Measurements from ENCODE around the gene LRCH1.

LRCH1 gene

GRCh38 chr13:46526100-46526735, 26.8 kb upstream of the LRCH1 start:
- POLR2A ChIA-PET = no interaction called here
- no peaks in the 10 kb centered on the region for H3K27me3 ChIP-seq (replicated peaks in 2 of 5; ENCODE audit: control insufficient read depth in 4 of 5, insufficient read depth in 5 of 5, low read length in 4 of 5)
- WGBS (ENCODE audit: insufficient coverage) = 67% methylated on average over 3 of the region's 7 CpGs

GRCh38 chr13:46526740-46527139, 26.2 kb upstream of the LRCH1 start:
- no peaks in the 10 kb centered on the region for H3K36me3 ChIP-seq (ENCODE audit: control insufficient read depth in 4 of 4, insufficient read depth in 4 of 4, low read length in 3 of 4)
- no peaks in the 10 kb centered on the region for H3K27me3 ChIP-seq (replicated peaks in 2 of 5; ENCODE audit: control insufficient read depth in 4 of 5, insufficient read depth in 5 of 5, low read length in 4 of 5)
- H3K9me3 ChIP-seq (ENCODE audit: control extremely low read depth in 1 of 5, control insufficient read depth in 4 of 5, insufficient read depth in 2 of 5, low read depth in 1 of 5, low read length in 4 of 5) = no peaks in the 10 kb centered on the region
- WGBS (ENCODE audit: insufficient coverage) = no CpG with 5 or more reads among the region's 3 CpGs
- H3K27ac ChIP-seq (ENCODE audit: insufficient read depth in 1 of 2, low read depth in 1 of 2, low read length in 2 of 2, poor library complexity in 1 of 2, severe bottlenecking in 2 of 2) = no peak overlapping the region
- H3K4me3 ChIP-seq (ENCODE audit: control insufficient read depth in 1 of 7, extremely low read depth in 1 of 7, insufficient read depth in 4 of 7, low read depth in 2 of 7, low read length in 6 of 7) = no peak overlapping the region
- CTCF ChIA-PET = no interaction called here
- no peak for DNase-seq
- peaks cover 6 to 9% (median 7%) of the 10 kb centered on the region in 4 experiments for H3K4me1 ChIP-seq (ENCODE audit: control extremely low read depth in 1 of 4, control insufficient read depth in 4 of 4, insufficient read depth in 4 of 4, low read length in 3 of 4)
- POLR2A ChIA-PET = interaction anchor here (0.6 kb wide), 1 partner anchor 458 kb away, joined by 3 read pairs; no protein-coding TSS in a partner anchor

More at GRCh38 chr13:46526100-46526735, 26.8 kb upstream of the LRCH1 start:
- no peak for DNase-seq
- Histone ChIP-seq H3K4me3 (ENCODE audit: control insufficient read depth in 1 of 7, extremely low read depth in 1 of 7, insufficient read depth in 4 of 7, low read depth in 2 of 7, low read length in 6 of 7) (no peak overlapping the region), H3K9me3 (ENCODE audit: control extremely low read depth in 1 of 5, control insufficient read depth in 4 of 5, insufficient read depth in 2 of 5, low read depth in 1 of 5, low read length in 4 of 5) (peaks cover 0 to 5% (median 1%) of the 10 kb centered on the region in 5 experiments), H3K36me3 (ENCODE audit: control insufficient read depth in 4 of 4, insufficient read depth in 4 of 4, low read length in 3 of 4) (no peaks in the 10 kb centered on the region), H3K27ac (ENCODE audit: insufficient read depth in 1 of 2, low read depth in 1 of 2, low read length in 2 of 2, poor library complexity in 1 of 2, severe bottlenecking in 2 of 2) (no peak overlapping the region), H3K4me1 (ENCODE audit: control extremely low read depth in 1 of 4, control insufficient read depth in 4 of 4, insufficient read depth in 4 of 4, low read length in 3 of 4) (peaks cover under 1 to 4% (median 2%) of the 10 kb centered on the region in 4 experiments)
- CTCF ChIA-PET = no interaction called here

- Histone ChIP-seq H3K4me1 (ENCODE audit: control extremely low read depth in 1 of 4, control insufficient read depth in 4 of 4, insufficient read depth in 4 of 4, low read length in 3 of 4) (peaks cover 8 to 12% (median 9%) of the 10 kb centered on the region in 4 experiments), H3K4me3 (ENCODE audit: control insufficient read depth in 1 of 7, extremely low read depth in 1 of 7, insufficient read depth in 4 of 7, low read depth in 2 of 7, low read length in 6 of 7) (no peak overlapping the region), H3K27me3 (replicated peaks in 2 of 5; ENCODE audit: control insufficient read depth in 4 of 5, insufficient read depth in 5 of 5, low read length in 4 of 5) (no peaks in the 10 kb centered on the region), H3K27ac (ENCODE audit: insufficient read depth in 1 of 2, low read depth in 1 of 2, low read length in 2 of 2, poor library complexity in 1 of 2, severe bottlenecking in 2 of 2) (no peak overlapping the region), H3K9me3 (ENCODE audit: control extremely low read depth in 1 of 5, control insufficient read depth in 4 of 5, insufficient read depth in 2 of 5, low read depth in 1 of 5, low read length in 4 of 5) (no peaks in the 10 kb centered on the region), H3K36me3 (ENCODE audit: control insufficient read depth in 4 of 4, insufficient read depth in 4 of 4, low read length in 3 of 4) (no peaks in the 10 kb centered on the region)
- DNase-seq = no peak
- CTCF ChIA-PET = no interaction called here
- 81% methylated on average over 2 of the region's 2 CpGs for WGBS (ENCODE audit: insufficient coverage)
- POLR2A ChIA-PET = interaction anchor here (0.6 kb wide), 1 partner anchor 458 kb away, joined by 3 read pairs; no protein-coding TSS in a partner anchor
These were observed 25.7 kb upstream of the LRCH1 start for GRCh38 chr13:46527237-46527636.

GRCh38 chr13:46529216-46529919, 23.6 kb upstream of the LRCH1 start:
- no peak for DNase-seq
- peaks cover 9 to 14% (median 10%) of the 10 kb centered on the region in 4 experiments for H3K4me1 ChIP-seq (ENCODE audit: control extremely low read depth in 1 of 4, control insufficient read depth in 4 of 4, insufficient read depth in 4 of 4, low read length in 3 of 4)
- H3K4me3 ChIP-seq (ENCODE audit: control insufficient read depth in 1 of 7, extremely low read depth in 1 of 7, insufficient read depth in 4 of 7, low read depth in 2 of 7, low read length in 6 of 7) = no peak overlapping the region
- 63% methylated on average over 3 of the region's 4 CpGs for WGBS (ENCODE audit: insufficient coverage)
- ChIA-PET CTCF (interaction anchor here (1.2 to 1.6 kb wide), 2 partner anchors 19 to 22 kb away, joined by 3 to 5 read pairs; no protein-coding TSS in a partner anchor), POLR2A (no interaction called here)
- no peaks in the 10 kb centered on the region for H3K27me3 ChIP-seq (replicated peaks in 2 of 5; ENCODE audit: control insufficient read depth in 4 of 5, insufficient read depth in 5 of 5, low read length in 4 of 5)
- H3K27ac ChIP-seq (ENCODE audit: insufficient read depth in 1 of 2, low read depth in 1 of 2, low read length in 2 of 2, poor library complexity in 1 of 2, severe bottlenecking in 2 of 2) = no peak overlapping the region
- no peaks in the 10 kb centered on the region for H3K36me3 ChIP-seq (ENCODE audit: control insufficient read depth in 4 of 4, insufficient read depth in 4 of 4, low read length in 3 of 4)
- H3K9me3 ChIP-seq (ENCODE audit: control extremely low read depth in 1 of 5, control insufficient read depth in 4 of 5, insufficient read depth in 2 of 5, low read depth in 1 of 5, low read length in 4 of 5) = no peaks in the 10 kb centered on the region

- ChIA-PET CTCF (interaction anchor here (0.7 to 2.0 kb wide), 4 partner anchors 20 to 192 kb away, joined by 3 to 6 read pairs (median 4); no protein-coding TSS in a partner anchor), POLR2A (no interaction called here)
- no peaks in the 10 kb centered on the region for H3K27me3 ChIP-seq (replicated peaks in 2 of 5; ENCODE audit: control insufficient read depth in 4 of 5, insufficient read depth in 5 of 5, low read length in 4 of 5)
These were observed 22.7 kb upstream of the LRCH1 start for GRCh38 chr13:46530084-46530935.

GRCh38 chr13:46531953-46532352, 21.0 kb upstream of the LRCH1 start:
- ChIA-PET POLR2A (no interaction called here), CTCF (interaction anchor here (0.6 to 2.0 kb wide), 3 partner anchors 18 to 242 kb away, joined by 3 to 6 read pairs (median 3); no protein-coding TSS in a partner anchor)
- peak overlapping the region in 2 of 7 experiments; percentile 1 to 33 for H3K4me3 ChIP-seq (ENCODE audit: control insufficient read depth in 1 of 7, extremely low read depth in 1 of 7, insufficient read depth in 4 of 7, low read depth in 2 of 7, low read length in 6 of 7)
- H3K9me3 ChIP-seq (ENCODE audit: control extremely low read depth in 1 of 5, control insufficient read depth in 4 of 5, insufficient read depth in 2 of 5, low read depth in 1 of 5, low read length in 4 of 5) = no peaks in the 10 kb centered on the region
- 60% methylated on average over 1 of the region's 3 CpGs for WGBS (ENCODE audit: insufficient coverage)
- no peaks in the 10 kb centered on the region for H3K27me3 ChIP-seq (replicated peaks in 2 of 5; ENCODE audit: control insufficient read depth in 4 of 5, insufficient read depth in 5 of 5, low read length in 4 of 5)
- H3K27ac ChIP-seq (ENCODE audit: insufficient read depth in 1 of 2, low read depth in 1 of 2, low read length in 2 of 2, poor library complexity in 1 of 2, severe bottlenecking in 2 of 2) = no peak overlapping the region
- peaks cover 9 to 14% (median 10%) of the 10 kb centered on the region in 4 experiments for H3K4me1 ChIP-seq (ENCODE audit: control extremely low read depth in 1 of 4, control insufficient read depth in 4 of 4, insufficient read depth in 4 of 4, low read length in 3 of 4)
- no peaks in the 10 kb centered on the region for H3K36me3 ChIP-seq (ENCODE audit: control insufficient read depth in 4 of 4, insufficient read depth in 4 of 4, low read length in 3 of 4)
- DNase-seq = peak; percentile 48 to 80 (median 72)

More at GRCh38 chr13:46530084-46530935, 22.7 kb upstream of the LRCH1 start:
- Histone ChIP-seq H3K27ac (ENCODE audit: insufficient read depth in 1 of 2, low read depth in 1 of 2, low read length in 2 of 2, poor library complexity in 1 of 2, severe bottlenecking in 2 of 2) (no peak overlapping the region), H3K9me3 (ENCODE audit: control extremely low read depth in 1 of 5, control insufficient read depth in 4 of 5, insufficient read depth in 2 of 5, low read depth in 1 of 5, low read length in 4 of 5) (no peaks in the 10 kb centered on the region), H3K36me3 (ENCODE audit: control insufficient read depth in 4 of 4, insufficient read depth in 4 of 4, low read length in 3 of 4) (no peaks in the 10 kb centered on the region), H3K4me1 (ENCODE audit: control extremely low read depth in 1 of 4, control insufficient read depth in 4 of 4, insufficient read depth in 4 of 4, low read length in 3 of 4) (peaks cover 9 to 14% (median 10%) of the 10 kb centered on the region in 4 experiments), H3K4me3 (ENCODE audit: control insufficient read depth in 1 of 7, extremely low read depth in 1 of 7, insufficient read depth in 4 of 7, low read depth in 2 of 7, low read length in 6 of 7) (no peak overlapping the region)
- 82% methylated on average over 2 of the region's 4 CpGs for WGBS (ENCODE audit: insufficient coverage)
- DNase-seq = peak in 1 of 3 donors; percentile 36

Data from common myeloid progenitor, CD34-positive (primary cell).